Keratinocyte (primary cell): ENCODE results near the gene PVRIG. TPM values are rescaled to one million over a fixed set of nuclear protein-coding genes. Genes with fewer than 3 reads are reported as not detected.

Source experiments
- DNase-seq: peaks from one replicate; pipeline ENCODE4 v3.0.0-alpha.2; 2011; ENCODE audit warnings: low read depth, missing footprints, low spot score
- FAIRE-seq: peaks from 2 replicates; lab custom pipeline; 2011; peaks lifted over from hg19 to GRCh38; lab: Jason Lieb, UNC
- H2AFZ ChIP-seq: 2 replicates; pipeline ENCODE4 v1.6.0; 2012; ENCODE audit warnings: low read length, control low read depth, inconsistent platforms; ENCODE audit not compliant: control insufficient read depth
- H3K27ac ChIP-seq: 2 replicates; pipeline ENCODE4 v1.5.1; 2011; ENCODE audit warnings: low read length; ENCODE audit not compliant: control insufficient read depth, insufficient read depth
- H3K27me3 ChIP-seq: 3 replicates; pipeline ENCODE4 v1.6.0; 2011; ENCODE audit warnings: low read length; ENCODE audit not compliant: control insufficient read depth, insufficient read depth; ENCODE audit errors: extremely low read depth
- H3K36me3 ChIP-seq, 2 experiments: 2 replicates in 1 of 2; 3 replicates in 1 of 2; pipeline ENCODE4 v1.5.1; 2011; ENCODE audit warnings: low read length in 2 of 2, mild to moderate bottlenecking in 1 of 2; ENCODE audit not compliant: control insufficient read depth in 2 of 2, insufficient read depth in 2 of 2; ENCODE audit errors: extremely low read depth in 1 of 2
- H3K4me1 ChIP-seq: 3 replicates; pipeline ENCODE4 v1.5.1; 2011; ENCODE audit warnings: low read length; ENCODE audit not compliant: control insufficient read depth, insufficient read depth; ENCODE audit errors: extremely low read depth
- H3K4me2 ChIP-seq: 3 replicates; pipeline ENCODE4 v1.6.0; 2011; ENCODE audit warnings: low read depth, low read length; ENCODE audit not compliant: control insufficient read depth, insufficient read depth; ENCODE audit errors: extremely low read depth
- H3K4me3 ChIP-seq, 3 experiments: fragments of 200-600 bp in 1 of 3; sonication (generic) in 1 of 3; 2 replicates in 2 of 3; 3 replicates in 1 of 3; pipeline ENCODE4 v1.5.1; 2011 to 2016; ENCODE audit warnings: low read length in 3 of 3, mild to moderate bottlenecking in 3 of 3, control low read depth in 2 of 3, inconsistent platforms in 1 of 3, low read depth in 1 of 3, mixed read lengths in 1 of 3, mixed run types in 1 of 3, moderate library complexity in 1 of 3; ENCODE audit not compliant: control insufficient read depth in 2 of 3, insufficient read depth in 2 of 3; ENCODE audit errors: extremely low read depth in 1 of 3
- H3K79me2 ChIP-seq: 2 replicates; pipeline ENCODE4 v1.6.0; 2012; ENCODE audit warnings: low read length; ENCODE audit not compliant: control insufficient read depth, insufficient read depth
- H3K9ac ChIP-seq: 3 replicates; pipeline ENCODE4 v1.6.0; 2011; ENCODE audit warnings: low read length; ENCODE audit not compliant: control insufficient read depth, insufficient read depth; ENCODE audit errors: extremely low read depth
- H3K9me1 ChIP-seq: 3 replicates; pipeline ENCODE4 v1.6.0; 2011; ENCODE audit warnings: low read length; ENCODE audit not compliant: control insufficient read depth, insufficient read depth; ENCODE audit errors: extremely low read depth
- H3K9me3 ChIP-seq: 2 replicates; pipeline ENCODE4 v1.5.1; 2012; ENCODE audit warnings: low read depth, low read length; ENCODE audit not compliant: control insufficient read depth
- H4K20me1 ChIP-seq: 3 replicates; pipeline ENCODE4 v1.6.0; 2011; ENCODE audit warnings: low read length; ENCODE audit not compliant: control insufficient read depth, insufficient read depth; ENCODE audit errors: extremely low read depth
- CTCF ChIP-seq, 3 experiments: IDR thresholded peaks in 1 of 3; conservative IDR thresholded peaks in 1 of 3; optimal IDR thresholded peaks in 1 of 3; 2 replicates in 2 of 3; 3 replicates in 1 of 3; pipeline versions ENCODE3 to v1.5.1; 2011; ENCODE audit warnings: low read length in 3 of 3, mild to moderate bottlenecking in 3 of 3, moderate library complexity in 2 of 3, control low read depth in 1 of 3, inconsistent platforms in 1 of 3; ENCODE audit not compliant: insufficient read depth in 2 of 3; ENCODE audit errors: extremely low read depth in 1 of 3
- EZH2 ChIP-seq: IDR thresholded peaks from one replicate; pipeline ENCODE4 v1.6.1; 2012; ENCODE audit warnings: inconsistent platforms, mild to moderate bottlenecking, low read length, moderate library complexity
- dilution Hi-C: fragments of 300-500 bp; cut with MboI; formaldehyde crosslinking; loops from one replicate; pipeline ENCODE4 v1.7.0; 2020; ENCODE audit warnings: low sequenced_read_pairs; ENCODE audit not compliant: extremely low pct_ligation_motif_present
- polyA plus RNA-seq, 5 experiments: library from polyadenylated mRNA; depleted of rRNA in 3 of 5; stranded (reverse) in 3 of 5; stranded (forward) in 1 of 5; unstranded in 1 of 5; fragments of >200 nt; gene quantifications; 1 replicate in 1 of 5; 2 replicates in 3 of 5; 3 replicates in 1 of 5; pipeline versions ENCODE4 v1.2.1 to v1.2.3, GENCODE V29; 2011 to 2012; ENCODE audit warnings: missing spikeins in 2 of 5, low read depth in 1 of 5, low replicate concordance in 1 of 5

The PVRIG gene
- polyA plus RNA-seq, 1 donor (not counting 4 experiments of a cell fraction or from before 2014, with no cell fraction given) = 0.41 TPM

- dilution Hi-C loops = no loop called here
- no peak overlapping the region for H3K4me3 ChIP-seq
- no peak overlapping the region for H3K9ac ChIP-seq
- TF ChIP-seq EZH2 (no peak), CTCF (optimal IDR thresholded peaks at IDR 0.05 in 1 of 3, IDR thresholded peaks at IDR 0.05 in 1 of 3, conservative IDR thresholded peaks at IDR 0.05 in 1 of 3; ENCODE audit: extremely low read depth in 1 of 3, insufficient read depth in 2 of 3, low read length in 3 of 3) (no peak)
- H2AFZ ChIP-seq = no peak overlapping the region
- H3K4me2 ChIP-seq = no peak overlapping the region
- DNase-seq = no peak
- H3K27me3 ChIP-seq = peaks cover 21% of the 10 kb centered on the region
- FAIRE-seq = no peak
- no peak overlapping the region for H3K27ac ChIP-seq
- H4K20me1 ChIP-seq = no peaks in the 10 kb centered on the region
- H3K79me2 ChIP-seq = no peaks in the 10 kb centered on the region
- H3K9me3 ChIP-seq = no peaks in the 10 kb centered on the region
- no peaks in the 10 kb centered on the region for H3K36me3 ChIP-seq
- H3K9me1 ChIP-seq = no peaks in the 10 kb centered on the region
- H3K4me1 ChIP-seq = no peaks in the 10 kb centered on the region
Observed at GRCh38 chr7:100204454-100204853, 15.3 kb upstream of the PVRIG start.

- Histone ChIP-seq H2AFZ (no peak overlapping the region), H3K4me3 (no peak overlapping the region), H3K79me2 (no peaks in the 10 kb centered on the region), H3K9me1 (no peaks in the 10 kb centered on the region), H4K20me1 (no peaks in the 10 kb centered on the region), H3K4me2 (no peak overlapping the region), H3K36me3 (no peaks in the 10 kb centered on the region), H3K9ac (no peak overlapping the region), H3K27ac (no peak overlapping the region), H3K4me1 (no peaks in the 10 kb centered on the region), H3K27me3 (no peaks in the 10 kb centered on the region), H3K9me3 (no peaks in the 10 kb centered on the region)
- TF ChIP-seq EZH2 = no peak
- no peak for TF ChIP-seq CTCF (optimal IDR thresholded peaks at IDR 0.05 in 1 of 3, IDR thresholded peaks at IDR 0.05 in 1 of 3, conservative IDR thresholded peaks at IDR 0.05 in 1 of 3; ENCODE audit: extremely low read depth in 1 of 3, insufficient read depth in 2 of 3, low read length in 3 of 3)
- dilution Hi-C loops = no loop called here
- DNase-seq (no peak), FAIRE-seq (no peak)
Observed at GRCh38 chr7:100208911-100209408, 10.8 kb upstream of the PVRIG start.
